Stimulated activated CD4-positive, alpha-beta T cell treated with anti-CD3 and anti-CD28 coated beads, TNF-alpha, amount 100 ng/mL, for 24 hours (primary cell): ENCODE data around the gene CYBC1.

Source experiments
- DNase-seq, 3 experiments: peaks; one replicate each; pipeline ENCODE4 v3.0.0-alpha.2; 2020; ENCODE audit warnings: low read depth in 3 of 3

Gene CYBC1

DNA sequence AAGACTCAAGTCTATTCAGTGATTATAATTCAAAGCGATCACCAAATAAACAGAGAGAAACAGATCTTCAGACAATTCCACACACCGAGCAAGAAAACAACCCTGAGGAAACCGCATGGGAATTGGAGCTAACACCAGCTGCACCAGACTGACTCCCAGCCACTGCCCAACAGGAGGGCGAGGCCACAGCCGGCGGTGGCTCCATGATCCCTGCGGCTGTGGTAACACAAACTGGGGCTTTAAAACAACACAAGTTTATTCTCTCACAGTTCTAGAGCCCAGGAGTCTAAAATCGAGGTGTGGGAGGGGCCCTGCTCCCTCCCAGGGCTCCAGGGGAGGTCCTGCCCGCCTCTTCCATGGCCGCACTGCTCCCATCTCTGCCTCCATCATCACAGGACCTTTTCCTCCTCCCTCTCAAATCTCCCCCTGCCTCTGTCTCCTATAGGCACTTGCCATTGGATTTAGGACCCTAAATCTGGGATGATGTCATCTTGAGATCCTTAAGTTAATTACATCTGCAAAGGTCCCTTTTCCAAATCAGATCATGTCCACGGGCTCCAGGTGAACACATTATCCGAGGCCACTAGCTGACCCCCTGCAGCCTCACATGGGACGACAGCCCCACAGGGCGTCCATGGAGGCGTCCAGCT, 42.1 kb downstream of the CYBC1 start:
- no peak for DNase-seq

DNA sequence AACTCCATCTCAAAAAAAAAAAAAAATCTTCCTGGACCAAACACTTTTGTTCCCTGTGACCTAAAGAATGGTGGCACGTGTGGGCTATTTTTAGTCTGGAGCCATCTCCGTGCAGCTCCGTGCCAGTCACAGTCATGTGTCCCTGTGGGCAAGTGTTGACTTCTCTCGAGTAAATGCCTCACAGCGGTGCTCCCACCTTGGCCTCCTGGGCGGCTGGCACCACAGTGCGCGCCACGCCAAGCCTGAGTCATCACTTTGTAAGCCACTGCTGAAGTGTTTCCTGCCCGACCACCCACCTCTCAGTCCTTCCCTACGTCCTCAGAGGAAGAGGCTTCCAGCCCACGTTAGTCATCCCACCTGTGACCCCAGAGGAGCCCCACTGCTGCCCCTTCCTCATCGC, 43.3 kb downstream of the CYBC1 start:
- DNase-seq = no peak

DNA sequence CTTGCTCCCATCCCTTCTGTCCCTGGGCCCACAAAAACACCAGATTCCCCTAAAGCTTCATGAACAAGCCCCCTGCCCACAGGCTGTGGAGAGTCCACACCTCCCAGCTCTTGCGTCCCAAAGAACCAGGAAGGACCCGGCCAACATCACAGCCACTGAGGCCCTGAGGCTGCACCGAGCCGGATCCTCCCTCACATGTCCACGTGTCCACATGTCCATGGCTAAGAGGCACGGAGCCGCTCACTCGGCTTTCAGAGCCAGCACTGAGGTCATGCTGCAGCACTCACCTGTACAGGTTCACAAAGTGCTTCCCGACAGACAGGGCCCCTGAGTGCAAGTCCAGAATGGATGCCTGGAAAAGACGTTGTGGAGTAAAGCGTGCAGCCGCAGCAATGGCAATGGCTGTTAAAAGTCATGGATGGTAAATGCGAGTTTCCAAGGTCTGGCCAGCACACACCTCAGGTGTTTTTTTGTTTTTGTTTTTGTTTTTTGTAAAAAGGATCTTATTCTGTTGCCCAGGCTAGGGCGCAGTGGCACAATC, 44.4 kb downstream of the CYBC1 start:
- DNase-seq = no peak

DNA sequence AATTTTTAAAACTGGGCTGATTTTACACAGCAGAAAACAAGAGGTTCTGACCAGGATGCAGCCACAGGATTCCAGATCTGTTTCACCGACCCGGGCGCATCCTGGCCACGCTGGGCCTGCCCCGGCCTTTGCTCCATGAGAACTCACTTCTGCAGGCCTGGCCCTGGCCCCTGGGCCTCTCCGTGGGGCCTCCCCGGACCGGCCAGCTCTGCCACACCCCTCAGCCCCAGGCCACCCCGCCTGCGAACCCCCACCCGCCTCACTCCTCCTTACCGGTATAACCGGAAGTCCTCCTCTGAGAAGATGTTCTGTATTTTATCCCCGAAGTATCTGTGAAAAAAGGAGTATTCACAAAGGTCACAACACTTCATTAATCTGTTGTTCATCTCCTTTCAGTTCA, 45.5 kb downstream of the CYBC1 start:
- no peak for DNase-seq

DNA sequence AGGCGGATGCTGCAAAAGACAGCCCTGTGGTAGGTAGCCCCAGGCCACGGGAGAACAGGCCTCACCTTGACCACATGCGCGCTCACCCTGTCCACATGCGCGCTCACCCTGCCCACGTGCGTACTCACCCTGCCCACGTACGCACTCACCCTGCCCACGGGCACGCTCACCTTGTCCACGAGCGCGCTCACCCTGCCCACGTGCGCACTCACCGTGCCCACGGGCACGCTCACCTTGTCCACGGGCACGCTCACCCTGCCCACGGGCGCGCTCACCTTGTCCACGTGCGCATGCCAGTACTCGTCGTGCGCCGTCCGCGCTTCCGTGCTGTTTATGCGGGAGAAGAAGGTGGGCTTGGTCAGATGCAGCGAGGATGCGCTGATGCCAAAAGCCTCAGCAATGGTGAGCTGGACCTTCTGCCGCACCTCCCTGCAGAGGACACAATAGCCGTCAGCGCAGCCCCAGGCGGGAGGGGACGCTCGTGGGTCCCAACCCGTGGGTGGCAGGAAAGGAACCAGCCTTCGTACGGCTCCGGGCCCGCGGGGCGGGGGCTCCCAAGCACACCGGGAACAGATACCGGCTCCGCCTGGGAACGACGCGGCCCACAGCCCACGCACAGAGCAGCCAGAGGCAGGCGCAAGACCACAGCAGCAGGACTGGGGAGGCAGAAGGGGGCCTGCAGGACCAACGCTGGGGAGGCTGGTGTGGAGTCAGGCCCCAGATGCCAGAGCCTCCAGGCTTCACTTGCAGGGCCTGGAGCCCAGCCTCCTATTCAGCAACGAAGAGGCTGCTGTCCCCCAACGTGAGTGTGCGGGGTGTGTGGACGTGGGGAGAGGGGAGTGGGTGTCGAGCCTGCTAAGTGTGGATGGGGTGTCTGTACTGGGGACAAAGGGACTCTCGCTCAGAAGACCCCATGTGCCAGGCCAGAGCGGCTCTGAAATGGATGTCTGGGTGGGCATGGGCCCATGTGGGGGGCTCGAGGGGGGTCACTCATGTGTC, 46.6 kb downstream of the CYBC1 start:
- no peak for DNase-seq

DNA sequence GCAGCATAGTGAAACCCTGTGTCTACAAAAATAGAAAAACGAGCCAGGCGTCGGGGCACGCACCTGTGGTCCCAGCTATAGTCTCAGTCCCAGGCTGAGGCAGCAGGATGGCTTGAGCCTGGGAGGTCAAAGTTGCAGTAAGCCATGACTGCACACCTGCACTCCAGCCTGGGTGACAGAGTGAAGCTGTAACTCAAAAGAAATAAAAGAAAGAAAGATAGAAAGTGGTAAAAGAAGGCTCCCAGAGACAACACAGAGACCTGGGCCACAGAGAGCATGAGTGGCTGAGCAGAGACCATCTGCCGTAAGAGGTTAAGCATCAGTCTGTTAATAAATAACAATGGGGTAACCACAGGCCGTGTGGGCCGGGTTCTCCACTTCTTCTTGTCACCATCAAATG, 47.7 kb downstream of the CYBC1 start:
- DNase-seq = no peak

DNA sequence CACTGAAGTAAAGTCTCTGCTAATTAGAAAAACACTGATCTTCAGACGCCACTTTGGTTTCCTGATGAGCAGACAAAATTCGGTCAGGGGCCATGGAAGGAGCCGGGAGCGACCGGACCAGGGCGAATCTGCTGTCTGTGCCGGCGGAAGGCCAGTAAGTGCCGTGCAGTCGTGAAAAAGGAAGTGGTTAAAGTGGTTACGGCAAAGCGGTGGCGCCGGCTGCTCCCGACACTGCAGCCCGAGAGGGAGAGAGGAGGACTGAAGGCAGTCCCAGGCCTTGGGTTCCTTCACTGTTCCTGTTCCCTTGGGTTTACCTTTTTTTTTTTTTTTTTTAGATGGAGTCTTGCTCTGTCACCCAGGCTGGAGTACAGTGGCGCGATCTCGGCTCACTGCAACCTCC, 49.7 kb downstream of the CYBC1 start:
- DNase-seq = peak in 2 of 3 experiments; percentile 15 to 53

DNA sequence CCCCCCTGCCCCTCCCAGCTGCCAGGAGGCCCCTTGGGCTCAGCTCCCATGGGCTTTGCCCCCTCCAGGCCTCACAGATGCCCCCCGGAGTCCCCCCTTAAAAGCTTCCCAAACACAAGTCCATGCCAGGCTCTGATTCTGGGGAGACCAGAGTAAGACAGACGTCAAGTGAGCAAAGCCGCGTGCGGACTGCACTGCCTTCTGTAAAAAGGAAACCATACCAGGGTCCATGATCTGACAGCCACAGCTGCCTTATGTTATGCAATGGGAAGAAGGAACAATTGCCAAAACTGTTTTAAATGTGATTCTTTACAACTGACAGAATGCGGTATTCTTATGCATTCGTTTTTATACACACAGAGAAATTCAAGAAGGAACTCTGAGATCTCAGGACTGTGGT, 50.3 kb downstream of the CYBC1 start:
- DNase-seq = no peak

DNA sequence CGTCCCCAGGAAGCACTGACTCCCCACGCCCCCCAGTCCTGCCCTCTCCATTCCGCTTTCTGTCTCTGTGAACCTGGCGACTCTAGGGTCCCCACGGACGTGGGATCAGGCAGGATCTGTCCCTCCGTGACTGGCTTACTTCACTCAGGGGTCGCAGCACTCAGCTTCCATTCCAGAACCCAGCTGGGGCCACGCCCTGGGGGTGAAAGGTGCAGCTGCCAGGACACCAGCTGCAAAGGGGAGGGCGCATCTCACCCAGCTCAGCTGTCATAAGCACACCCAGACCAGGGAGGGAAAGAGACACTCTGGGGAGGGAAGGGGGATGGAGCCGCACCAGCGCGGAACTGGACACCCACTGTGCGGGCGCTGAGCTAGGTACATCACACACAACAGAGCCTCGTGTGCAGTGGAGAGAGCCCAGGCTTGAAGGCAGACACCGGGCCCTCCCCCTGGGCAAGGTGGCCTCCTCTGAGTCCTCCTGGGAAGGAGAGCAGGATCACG, 50.9 kb downstream of the CYBC1 start:
- DNase-seq = no peak

DNA sequence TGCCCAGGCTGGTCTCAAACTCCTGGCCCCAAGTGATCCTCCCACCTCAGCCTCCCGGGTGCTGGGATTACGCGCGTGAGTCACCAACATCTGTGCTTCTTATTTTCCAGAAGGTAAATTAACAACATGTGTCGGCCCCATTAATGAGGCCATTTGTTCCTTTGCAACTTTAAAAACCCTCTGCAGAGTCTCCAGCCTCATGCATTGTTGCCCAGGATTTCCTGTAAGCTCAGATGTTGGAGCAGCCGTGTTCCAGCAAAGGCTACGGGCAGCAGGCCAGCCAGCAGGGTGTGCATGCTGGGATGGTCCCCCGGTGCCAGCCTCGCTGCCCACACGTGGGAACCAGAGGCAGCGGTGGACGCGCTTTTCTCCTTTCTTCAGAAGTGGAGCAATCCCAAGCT, 51.5 kb downstream of the CYBC1 start:
- no peak for DNase-seq

DNA sequence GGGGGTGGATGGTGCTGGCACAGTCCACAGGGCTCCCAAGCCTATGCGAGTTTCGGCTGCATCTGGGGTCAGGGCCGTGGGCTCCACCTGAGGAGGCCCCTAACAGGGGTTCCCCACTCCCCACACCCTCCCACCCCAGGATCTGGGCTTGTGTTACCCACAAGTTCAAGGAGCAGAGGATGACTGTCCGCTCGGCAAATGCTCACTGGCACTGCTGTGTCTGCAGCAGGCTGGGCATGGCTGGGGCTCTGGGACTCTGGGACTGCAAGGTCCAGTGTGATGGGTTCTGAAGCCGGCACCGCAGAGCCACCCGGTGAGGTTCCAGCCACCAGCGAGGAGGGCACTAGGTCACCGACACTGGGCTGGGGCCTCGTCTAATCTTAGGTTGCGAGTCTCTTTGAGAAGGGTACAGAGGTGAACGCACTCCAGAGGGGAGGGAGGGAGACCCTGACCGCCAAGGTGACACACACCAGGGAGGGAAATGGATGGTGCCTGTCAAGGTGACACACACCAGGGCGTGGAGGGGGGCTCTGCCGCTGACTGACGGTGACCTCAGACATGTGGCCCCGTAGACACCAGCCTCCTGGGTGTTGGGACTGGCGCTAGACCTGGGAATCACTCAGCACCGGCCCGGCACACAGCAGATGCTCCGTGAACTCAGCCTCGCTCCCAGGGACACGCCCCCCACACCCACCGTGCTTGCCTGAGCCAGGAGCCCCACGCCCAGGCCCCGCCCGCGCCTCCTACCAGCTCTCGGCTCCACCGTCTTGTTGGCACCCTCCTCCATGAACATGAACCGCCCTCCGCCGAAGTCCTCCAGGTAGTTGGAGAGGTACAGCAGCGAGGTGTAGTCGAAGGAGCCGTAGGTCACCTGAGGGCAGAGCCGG, 52.9 kb downstream of the CYBC1 start:
- no peak for DNase-seq

DNA sequence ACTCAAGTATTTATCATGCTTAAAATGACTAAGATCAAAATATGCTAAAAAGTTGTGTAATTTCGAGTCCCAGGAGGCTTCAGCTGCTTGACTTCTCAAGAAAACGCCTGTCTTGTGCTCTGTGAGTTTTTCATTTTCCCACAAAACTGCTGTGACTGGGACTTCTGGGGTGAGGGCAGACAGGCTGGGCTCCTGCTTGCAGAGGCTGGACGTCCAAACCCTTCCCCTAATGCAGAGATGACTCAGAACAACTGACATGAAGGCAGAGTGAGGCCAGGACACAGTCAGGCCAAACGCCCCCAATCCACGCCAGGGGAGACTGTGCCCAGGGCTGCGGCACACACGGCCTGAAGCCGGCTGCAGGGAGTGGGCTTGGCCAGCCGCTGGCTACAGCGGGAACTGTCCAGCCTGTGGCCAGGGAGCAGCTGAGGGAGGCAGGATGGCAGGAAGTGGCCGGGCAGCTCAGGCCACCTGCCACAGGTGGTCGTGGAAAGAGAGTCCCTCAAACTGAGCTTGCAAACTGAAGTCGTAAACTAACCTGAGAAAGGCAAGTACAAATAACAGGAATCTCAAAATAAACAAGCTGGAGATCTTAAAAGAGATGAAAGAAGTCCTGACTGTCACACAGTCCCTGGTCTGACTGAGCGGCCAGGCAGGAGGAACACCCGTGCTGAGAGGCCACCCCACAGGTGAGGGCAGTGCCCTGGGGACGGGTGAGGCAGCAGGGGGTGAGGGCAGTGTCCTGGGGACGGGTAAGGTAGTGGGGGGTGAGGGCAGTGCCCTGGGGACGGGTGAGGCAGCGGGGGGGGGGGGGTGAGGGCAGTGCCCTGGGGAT, 53.7 kb downstream of the CYBC1 start:
- no peak for DNase-seq

DNA sequence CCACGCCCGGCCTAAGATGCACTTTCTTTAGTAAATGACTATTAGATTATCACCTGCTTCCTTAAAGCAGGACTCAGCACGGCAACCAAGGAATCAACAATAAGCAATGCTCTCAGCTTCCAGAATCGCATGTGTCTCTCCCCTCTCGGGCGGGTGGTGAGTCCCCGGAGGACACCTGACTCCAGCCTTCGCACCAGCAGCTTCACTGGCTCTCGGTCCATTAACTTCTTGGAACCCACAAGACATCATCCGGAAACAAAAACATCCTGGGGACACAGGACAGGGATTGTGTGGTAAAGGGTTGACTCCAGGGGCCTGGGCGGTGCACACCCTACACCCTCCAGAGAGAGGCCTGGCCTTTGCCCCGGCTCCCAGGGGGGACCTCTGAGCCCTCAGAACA, 56.3 kb downstream of the CYBC1 start:
- no peak for DNase-seq

DNA sequence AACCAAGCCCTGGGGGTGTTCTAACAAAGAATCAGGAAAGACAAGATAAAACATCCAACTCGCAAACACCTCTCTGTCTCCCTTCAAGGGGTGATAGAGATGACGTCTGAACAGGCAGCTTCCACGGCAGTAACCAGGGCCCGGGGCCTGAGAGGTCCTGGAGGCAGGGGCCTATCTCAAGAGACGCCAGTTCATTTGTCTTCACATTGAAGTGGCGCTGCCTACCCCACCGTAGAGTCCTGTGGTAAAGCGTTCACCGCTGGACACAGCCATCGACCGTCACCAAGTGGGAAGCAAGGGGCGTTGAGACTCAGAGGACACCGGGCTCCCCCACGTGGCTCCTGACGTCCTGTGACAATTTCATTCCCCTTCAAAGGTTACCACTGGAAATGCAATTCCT, 57.6 kb downstream of the CYBC1 start:
- DNase-seq = no peak
